Kidney (tissue), 14 donors: Measurements from ENCODE around the gene DHRS13. TPM values are rescaled to one million over a fixed set of nuclear protein-coding genes. Genes with fewer than 3 reads are reported as not detected.

Experiments
- DNase-seq, 5 donors: peaks; one replicate each; pipeline ENCODE4 v3.0.0-alpha.2; 2013 to 2020
- FAIRE-seq: peaks from 2 replicates; lab custom pipeline; 2012; peaks lifted over from hg19 to GRCh38; lab: Jason Lieb, UNC
- H3K27ac ChIP-seq, 2 donors: one replicate each; pipeline ENCODE4 v1.7.0; 2013; ENCODE audit warnings: low read depth in 2 of 2, low read length in 2 of 2, inconsistent platforms in 1 of 2
- H3K27me3 ChIP-seq: one replicate; pipeline ENCODE4 v1.7.1; 2013; ENCODE audit warnings: low read length, inconsistent platforms; ENCODE audit not compliant: control insufficient read depth, insufficient read depth
- H3K36me3 ChIP-seq, 3 donors: one replicate each; pipeline versions ENCODE4 v1.7.0 to v1.7.1; 2013; ENCODE audit warnings: low read length in 3 of 3, control low read depth in 1 of 3, inconsistent platforms in 1 of 3; ENCODE audit not compliant: insufficient read depth in 3 of 3, control insufficient read depth in 2 of 3
- H3K4me1 ChIP-seq, 3 donors: one replicate each; pipeline versions ENCODE4 v1.7.0 to v1.7.1; 2013; ENCODE audit warnings: low read length in 3 of 3, inconsistent platforms in 1 of 3, low read depth in 1 of 3; ENCODE audit not compliant: control insufficient read depth in 2 of 3, insufficient read depth in 2 of 3
- H3K4me3 ChIP-seq, 3 donors: one replicate each; pipeline versions ENCODE4 v1.7.0 to v1.8.1; 2013; ENCODE audit warnings: low read length in 3 of 3, control low read depth in 1 of 3, inconsistent platforms in 1 of 3
- H3K9ac ChIP-seq, 3 donors: one replicate each; pipeline versions ENCODE4 v1.7.0 to v1.7.1; 2013; ENCODE audit warnings: low read length in 3 of 3, control low read depth in 1 of 3, inconsistent platforms in 1 of 3
- H3K9me3 ChIP-seq, 3 donors: one replicate each; pipeline versions ENCODE4 v1.7.0 to v1.7.1; 2013; ENCODE audit warnings: low read length in 3 of 3, control low read depth in 1 of 3, inconsistent platforms in 1 of 3; ENCODE audit not compliant: control insufficient read depth in 2 of 3, insufficient read depth in 1 of 3
- intact Hi-C: fragments of 100-400 bp; cut with DNase I; formaldehyde crosslinking; loops from one replicate; pipeline ENCODE4 v1.11.1; 2022
- polyA plus RNA-seq: library from polyadenylated mRNA; stranded (reverse); fragments of 350-450 nt; fragmentation: Illumina TruSeq; extraction: RNeasy Lipid Tissue Mini Kit (QIAGEN cat#74804); gene quantifications from one replicate; pipeline ENCODE4 v1.2.3, GENCODE V29; 2014; ENCODE audit warnings: low read depth, low replicate concordance; ENCODE audit not compliant: insufficient read depth
- total RNA-seq: library from RNA; stranded (reverse); fragmentation: NEBNext Ultra II Directional; extraction: Animal tissue kit (Norgen Biotek cat#: 25700); gene quantifications from one replicate; pipeline ENCODE4 v1.2.1, GENCODE V29; 2021
- TF ChIP-seq, protein P1 (sequence below): IDR thresholded peaks from 3 replicates; pipeline ENCODE4 v1.5.1; 2012; ENCODE audit warnings: mild to moderate bottlenecking, moderate library complexity, borderline replicate concordance; ENCODE audit not compliant: insufficient read depth; ENCODE audit errors: extremely low read depth
- donor health status: control.
- donor health status: control.
- donor health status: control.
- donor health status: control.
- donor health status: control.
- donor health status: DM: yes; HTN: yes; CAD: no.
- donor health status: Normal renal cell carcinoma (clear cell type).

Gene DHRS13
- total and polyA plus RNA-seq, 2 donors from 2014 or later = 21.6 to 29.5 TPM

DNA sequence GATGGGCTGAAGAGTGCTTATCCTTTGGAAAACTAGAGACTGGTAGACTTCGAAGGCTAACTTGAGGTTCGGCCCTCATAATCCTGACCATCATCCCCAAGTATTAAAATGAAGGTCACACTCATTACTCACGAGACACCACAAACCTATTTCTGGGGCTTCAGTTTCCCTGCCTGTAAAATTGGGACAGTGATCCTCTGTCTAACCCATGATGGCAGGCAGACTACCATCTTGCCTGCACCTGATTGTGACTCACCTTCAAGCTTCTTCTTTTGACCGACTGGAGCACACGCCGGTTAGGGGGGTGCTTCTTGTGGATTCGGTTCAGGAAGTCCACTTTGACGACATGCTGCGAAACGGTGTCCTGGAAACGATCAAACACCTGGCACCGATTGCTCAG is 14.2 kb upstream of the DHRS13 start:
- no peaks in the 10 kb centered on the region for H3K27me3 ChIP-seq
- no peak overlapping the region for H3K27ac ChIP-seq
- FAIRE-seq = no peak
- H3K4me3 ChIP-seq = no peak overlapping the region
- peaks cover 0 to under 1% (median 0%) of the 10 kb centered on the region in 3 donors for H3K4me1 ChIP-seq
- TF ChIP-seq, protein P1, sequence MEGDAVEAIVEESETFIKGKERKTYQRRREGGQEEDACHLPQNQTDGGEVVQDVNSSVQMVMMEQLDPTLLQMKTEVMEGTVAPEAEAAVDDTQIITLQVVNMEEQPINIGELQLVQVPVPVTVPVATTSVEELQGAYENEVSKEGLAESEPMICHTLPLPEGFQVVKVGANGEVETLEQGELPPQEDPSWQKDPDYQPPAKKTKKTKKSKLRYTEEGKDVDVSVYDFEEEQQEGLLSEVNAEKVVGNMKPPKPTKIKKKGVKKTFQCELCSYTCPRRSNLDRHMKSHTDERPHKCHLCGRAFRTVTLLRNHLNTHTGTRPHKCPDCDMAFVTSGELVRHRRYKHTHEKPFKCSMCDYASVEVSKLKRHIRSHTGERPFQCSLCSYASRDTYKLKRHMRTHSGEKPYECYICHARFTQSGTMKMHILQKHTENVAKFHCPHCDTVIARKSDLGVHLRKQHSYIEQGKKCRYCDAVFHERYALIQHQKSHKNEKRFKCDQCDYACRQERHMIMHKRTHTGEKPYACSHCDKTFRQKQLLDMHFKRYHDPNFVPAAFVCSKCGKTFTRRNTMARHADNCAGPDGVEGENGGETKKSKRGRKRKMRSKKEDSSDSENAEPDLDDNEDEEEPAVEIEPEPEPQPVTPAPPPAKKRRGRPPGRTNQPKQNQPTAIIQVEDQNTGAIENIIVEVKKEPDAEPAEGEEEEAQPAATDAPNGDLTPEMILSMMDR = no peak
- no peak overlapping the region for H3K9ac ChIP-seq
- H3K9me3 ChIP-seq = no peaks in the 10 kb centered on the region
- intact Hi-C loops = loop anchor here (5.0 kb wide), 1 partner anchor 155 kb away; no protein-coding TSS in a partner anchor
- peaks cover 26 to 85% (median 50%) of the 10 kb centered on the region in 3 donors for H3K36me3 ChIP-seq
- DNase-seq = no peak

DNA sequence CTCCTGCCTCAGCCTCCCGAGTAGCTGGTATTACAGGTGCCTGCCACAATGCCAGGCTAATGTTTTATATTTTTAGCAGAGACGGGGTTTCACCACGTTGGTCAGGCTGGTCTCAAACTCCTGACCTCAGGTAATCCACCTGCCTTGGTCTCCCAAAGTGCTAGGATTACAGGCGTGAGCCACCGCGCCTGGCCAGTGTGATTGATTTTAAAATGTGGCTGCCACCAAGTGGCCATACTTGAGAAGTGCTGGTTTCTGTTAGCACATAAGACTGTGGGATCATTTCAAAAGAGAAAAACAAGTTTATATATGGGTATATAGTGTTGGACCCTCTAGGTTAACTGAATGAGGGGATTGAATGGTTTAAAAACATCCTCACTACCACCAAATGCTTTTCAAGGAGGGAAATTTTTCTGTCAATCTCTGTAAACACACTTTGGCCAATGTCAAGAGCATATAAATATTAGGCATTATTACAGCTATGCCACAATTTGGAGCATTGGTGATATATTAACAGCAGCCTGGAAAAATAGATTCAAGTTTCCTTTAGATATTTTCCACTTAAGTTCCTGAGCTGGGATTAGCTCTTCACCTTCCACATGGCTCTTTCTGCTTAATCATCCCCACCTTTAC is 13.5 kb upstream of the DHRS13 start:
- Histone ChIP-seq H3K9ac (no peak overlapping the region), H3K27me3 (no peaks in the 10 kb centered on the region), H3K27ac (no peak overlapping the region), H3K4me1 (peaks cover 0 to 4% (median 0%) of the 10 kb centered on the region in 3 donors), H3K36me3 (peaks cover 26 to 85% (median 54%) of the 10 kb centered on the region in 3 donors), H3K9me3 (no peaks in the 10 kb centered on the region), H3K4me3 (no peak overlapping the region)
- DNase-seq (peak in 3 of 5 donors; percentile 39 to 65 (median 49)), FAIRE-seq (no peak)
- TF ChIP-seq, protein P1 = peak; percentile 67
- intact Hi-C loops = loop anchor here (5.0 kb wide), 1 partner anchor 154 kb away; no protein-coding TSS in a partner anchor

DNA sequence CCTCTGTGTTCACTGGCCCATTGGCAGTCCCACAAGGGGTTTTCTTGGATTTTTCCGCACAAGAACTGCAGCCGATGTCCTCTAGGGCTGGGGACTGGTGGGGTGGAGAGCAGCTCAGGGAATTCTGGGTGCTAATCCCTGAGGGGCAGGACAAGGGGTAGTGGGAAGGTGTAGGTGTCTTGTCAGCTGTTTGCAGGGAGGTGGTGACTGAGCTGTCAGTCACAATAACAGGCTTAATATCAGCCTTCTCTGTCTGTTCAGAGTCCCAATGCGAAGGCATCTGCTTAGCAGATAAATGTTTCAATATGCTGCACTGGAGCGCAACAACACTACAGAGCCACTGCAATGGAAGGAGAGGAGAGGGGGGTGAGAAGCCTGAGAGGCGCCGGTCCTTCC is 10.1 kb upstream of the DHRS13 start:
- no peaks in the 10 kb centered on the region for H3K9me3 ChIP-seq
- no peaks in the 10 kb centered on the region for H3K27me3 ChIP-seq
- no peak overlapping the region for H3K9ac ChIP-seq
- peaks cover 0 to 4% (median 0%) of the 10 kb centered on the region in 3 donors for H3K4me1 ChIP-seq
- H3K4me3 ChIP-seq = no peak overlapping the region
- TF ChIP-seq, protein P1 = no peak
- no peak for FAIRE-seq
- no peak for DNase-seq
- intact Hi-C loops = no loop called here
- no peak overlapping the region for H3K27ac ChIP-seq
- peaks cover 36 to 93% (median 59%) of the 10 kb centered on the region in 3 donors for H3K36me3 ChIP-seq
